ENCODE results near the gene AGMAT.
"Not testable (repeated sequence)": the region's sequence is repeated elsewhere in the genome, so short reads cannot be mapped to it uniquely, and the experiment has no call there.

AGMAT gene

DNA sequence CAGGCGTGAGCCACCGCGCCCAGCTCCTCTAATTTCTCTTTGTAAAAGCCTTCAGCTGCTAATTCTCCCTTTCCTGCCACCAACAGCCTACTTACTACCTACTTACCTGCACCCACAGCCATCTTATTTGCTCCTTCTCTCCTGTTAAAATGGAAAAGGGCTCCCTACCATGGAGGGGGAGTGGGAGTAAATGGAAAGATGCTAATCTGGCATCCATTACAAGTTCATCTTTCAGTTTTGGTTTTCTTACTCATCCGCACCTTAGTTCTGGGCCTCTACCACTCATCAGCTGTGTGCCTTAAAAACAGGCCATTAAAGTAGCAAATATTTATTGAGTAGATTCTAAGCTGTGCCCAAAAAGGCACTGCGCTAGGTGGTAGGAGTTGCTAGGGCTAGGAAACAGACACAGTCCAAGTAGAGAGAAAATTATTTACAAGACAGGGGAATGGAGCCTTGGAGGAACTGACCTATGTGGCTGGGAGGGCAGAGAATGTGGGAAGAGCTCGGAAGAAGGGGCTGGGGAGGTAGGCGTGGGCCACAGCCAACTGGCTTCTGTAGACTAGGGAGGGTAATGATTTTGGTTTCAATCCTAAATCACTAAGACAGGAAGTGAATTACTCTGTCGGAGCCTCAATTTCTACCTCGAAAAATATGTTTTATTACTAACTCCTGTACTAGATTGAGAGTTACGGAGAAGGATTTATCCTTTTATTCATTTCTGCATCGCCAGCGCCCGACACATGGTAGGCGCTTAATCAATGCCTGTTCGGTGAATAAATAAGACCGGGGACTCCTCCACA lies 31.7 kb upstream of the AGMAT start:
- peak overlapping the region; percentile 61 for H3K4me3 ChIP-seq (ENCODE audit: low read depth, low read length)
- DNase-seq (ENCODE audit: low read depth), result no peak
- TF ChIP-seq, protein P1, sequence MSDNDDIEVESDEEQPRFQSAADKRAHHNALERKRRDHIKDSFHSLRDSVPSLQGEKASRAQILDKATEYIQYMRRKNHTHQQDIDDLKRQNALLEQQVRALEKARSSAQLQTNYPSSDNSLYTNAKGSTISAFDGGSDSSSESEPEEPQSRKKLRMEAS (IDR thresholded peaks at IDR 0.05; ENCODE audit: low read depth, low read length), result no peak
- TF ChIP-seq MYC (IDR thresholded peaks at IDR 0.05; ENCODE audit: low read depth, low read length) (no peak), POLR2A (IDR thresholded peaks at IDR 0.05; ENCODE audit: extremely low read depth, insufficient read length) (no peak)
- TF ChIP-seq, protein P2, sequence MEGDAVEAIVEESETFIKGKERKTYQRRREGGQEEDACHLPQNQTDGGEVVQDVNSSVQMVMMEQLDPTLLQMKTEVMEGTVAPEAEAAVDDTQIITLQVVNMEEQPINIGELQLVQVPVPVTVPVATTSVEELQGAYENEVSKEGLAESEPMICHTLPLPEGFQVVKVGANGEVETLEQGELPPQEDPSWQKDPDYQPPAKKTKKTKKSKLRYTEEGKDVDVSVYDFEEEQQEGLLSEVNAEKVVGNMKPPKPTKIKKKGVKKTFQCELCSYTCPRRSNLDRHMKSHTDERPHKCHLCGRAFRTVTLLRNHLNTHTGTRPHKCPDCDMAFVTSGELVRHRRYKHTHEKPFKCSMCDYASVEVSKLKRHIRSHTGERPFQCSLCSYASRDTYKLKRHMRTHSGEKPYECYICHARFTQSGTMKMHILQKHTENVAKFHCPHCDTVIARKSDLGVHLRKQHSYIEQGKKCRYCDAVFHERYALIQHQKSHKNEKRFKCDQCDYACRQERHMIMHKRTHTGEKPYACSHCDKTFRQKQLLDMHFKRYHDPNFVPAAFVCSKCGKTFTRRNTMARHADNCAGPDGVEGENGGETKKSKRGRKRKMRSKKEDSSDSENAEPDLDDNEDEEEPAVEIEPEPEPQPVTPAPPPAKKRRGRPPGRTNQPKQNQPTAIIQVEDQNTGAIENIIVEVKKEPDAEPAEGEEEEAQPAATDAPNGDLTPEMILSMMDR (IDR thresholded peaks at IDR 0.05; ENCODE audit: low read depth, low read length), result no peak

DNA sequence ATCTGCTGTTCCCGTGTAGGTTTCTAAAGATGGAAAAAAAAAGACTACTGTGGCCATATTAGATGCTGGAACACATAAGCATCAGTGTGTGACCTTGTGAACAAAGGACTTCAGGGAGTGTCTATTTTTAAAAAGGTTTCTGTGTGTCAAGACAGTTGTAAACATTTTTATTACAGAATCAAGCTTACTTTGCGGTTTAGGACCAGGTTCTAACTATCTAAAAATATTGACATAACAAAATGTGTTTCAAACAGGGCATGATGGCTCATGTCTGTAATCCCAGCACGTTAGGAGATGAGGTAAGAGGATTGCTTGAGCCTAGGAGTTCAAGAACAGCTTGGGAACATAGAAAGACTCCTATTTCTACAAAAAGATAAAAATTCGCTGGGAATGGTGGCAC lies 25.3 kb upstream of the AGMAT start:
- H3K4me3 ChIP-seq (ENCODE audit: low read depth, low read length), result no peak overlapping the region
- TF ChIP-seq, protein P1 (IDR thresholded peaks at IDR 0.05; ENCODE audit: low read depth, low read length), result no peak
- TF ChIP-seq POLR2A (IDR thresholded peaks at IDR 0.05; ENCODE audit: extremely low read depth, insufficient read length) (no peak), MYC (IDR thresholded peaks at IDR 0.05; ENCODE audit: low read depth, low read length) (no peak)
- TF ChIP-seq, protein P2 (IDR thresholded peaks at IDR 0.05; ENCODE audit: low read depth, low read length), result no peak
- DNase-seq (ENCODE audit: low read depth), result no peak

DNA sequence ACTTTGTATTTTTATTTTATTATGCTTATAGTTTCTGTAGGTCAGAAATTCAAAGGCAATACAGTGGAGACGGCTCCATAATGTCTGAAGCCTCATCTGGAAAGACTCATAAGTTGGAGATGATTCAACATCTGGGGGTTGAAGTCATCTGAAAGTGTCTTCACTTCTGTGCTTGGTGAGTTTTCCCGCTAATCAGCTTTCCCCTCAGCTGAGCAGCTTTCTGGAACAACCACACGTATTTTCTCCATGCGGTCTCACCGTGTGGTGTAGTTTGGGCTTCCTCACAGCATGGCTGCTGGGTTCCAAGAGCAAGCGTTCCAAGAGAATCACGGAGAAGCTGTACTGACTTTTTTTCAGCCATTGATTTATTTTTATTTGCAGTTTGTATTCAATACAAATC lies 24.8 kb upstream of the AGMAT start:
- no peak overlapping the region for H3K4me3 ChIP-seq (ENCODE audit: low read depth, low read length)
- no peak for DNase-seq (ENCODE audit: low read depth)
- TF ChIP-seq MYC (IDR thresholded peaks at IDR 0.05; ENCODE audit: low read depth, low read length) (no peak), POLR2A (IDR thresholded peaks at IDR 0.05; ENCODE audit: extremely low read depth, insufficient read length) (no peak)
- TF ChIP-seq, protein P2 (IDR thresholded peaks at IDR 0.05; ENCODE audit: low read depth, low read length), result no peak
- TF ChIP-seq, protein P1 (IDR thresholded peaks at IDR 0.05; ENCODE audit: low read depth, low read length), result no peak

DNA sequence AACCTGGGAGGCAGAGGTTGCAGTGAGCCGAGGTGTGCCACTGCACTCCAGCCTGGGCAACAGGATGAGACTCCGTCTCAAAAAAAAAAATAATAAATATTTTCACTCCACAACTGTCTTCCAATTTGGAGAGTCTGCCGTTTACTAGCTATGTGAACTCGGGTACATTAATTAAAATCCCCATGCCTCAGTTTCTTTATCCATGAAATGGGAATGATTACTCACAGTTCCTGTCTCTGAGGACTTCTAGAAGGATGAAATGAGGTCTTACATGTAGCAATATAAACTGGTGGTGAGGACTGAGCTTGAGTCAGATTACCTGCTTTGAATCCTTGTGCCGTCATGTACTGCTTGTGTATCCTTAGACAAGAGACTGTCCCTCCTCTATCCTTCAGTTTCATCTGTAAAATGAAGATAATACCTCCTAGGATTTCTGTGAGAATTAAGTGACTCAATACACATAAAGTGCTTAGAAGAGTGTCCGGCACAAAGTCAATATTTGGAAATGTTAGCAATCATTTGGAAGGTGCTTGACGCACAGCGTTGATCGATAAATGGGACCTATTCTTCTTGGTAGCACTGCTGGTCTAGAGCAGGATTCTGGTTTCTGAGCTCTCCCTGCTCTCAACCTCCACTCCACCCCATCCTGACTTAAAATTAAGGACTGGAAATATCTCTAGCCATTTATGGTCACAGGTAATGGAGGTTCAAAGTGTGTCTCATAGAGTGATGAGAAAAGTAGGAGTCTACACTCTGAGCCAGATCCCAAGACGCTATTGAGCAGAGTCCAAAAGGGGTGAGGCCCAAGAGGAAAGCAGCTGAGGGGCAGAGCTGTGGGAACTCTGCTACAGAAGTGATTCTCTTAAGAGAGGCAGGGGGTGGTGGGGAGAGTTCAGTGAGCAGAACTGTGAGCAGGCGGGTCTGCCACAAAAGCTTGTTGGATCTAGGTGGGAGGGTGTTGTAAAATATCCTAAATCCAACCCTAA lies 20.8 kb upstream of the AGMAT start:
- no peak overlapping the region for H3K4me3 ChIP-seq (ENCODE audit: low read depth, low read length)
- no peak for DNase-seq (ENCODE audit: low read depth)
- TF ChIP-seq, protein P2 (IDR thresholded peaks at IDR 0.05; ENCODE audit: low read depth, low read length), result no peak
- TF ChIP-seq, protein P1 (IDR thresholded peaks at IDR 0.05; ENCODE audit: low read depth, low read length), result no peak
- TF ChIP-seq MYC (IDR thresholded peaks at IDR 0.05; ENCODE audit: low read depth, low read length), result no peak

DNA sequence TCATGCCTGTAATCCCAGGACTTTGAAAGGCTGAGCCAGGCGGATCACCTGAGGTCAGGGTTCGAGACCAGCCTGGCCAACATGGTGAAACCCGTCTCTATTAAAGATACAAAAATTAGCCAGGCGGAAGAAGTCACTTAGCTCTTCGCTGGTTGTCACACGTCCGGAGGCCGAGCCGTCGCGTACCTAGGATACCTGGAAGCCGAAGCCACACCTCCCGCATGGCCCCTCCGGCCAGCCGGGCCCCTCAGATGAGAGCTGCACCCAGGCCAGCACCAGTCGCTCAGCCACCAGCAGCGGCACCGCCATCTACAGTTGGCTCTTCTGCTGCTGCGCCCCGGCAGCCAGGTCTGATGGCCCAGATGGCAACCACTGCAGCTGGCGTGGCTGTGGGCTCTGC lies 19.5 kb upstream of the AGMAT start:
- peak; percentile 39 for DNase-seq (ENCODE audit: low read depth)
- H3K4me3 ChIP-seq (ENCODE audit: low read depth, low read length), result not testable (repeated sequence)

DNA sequence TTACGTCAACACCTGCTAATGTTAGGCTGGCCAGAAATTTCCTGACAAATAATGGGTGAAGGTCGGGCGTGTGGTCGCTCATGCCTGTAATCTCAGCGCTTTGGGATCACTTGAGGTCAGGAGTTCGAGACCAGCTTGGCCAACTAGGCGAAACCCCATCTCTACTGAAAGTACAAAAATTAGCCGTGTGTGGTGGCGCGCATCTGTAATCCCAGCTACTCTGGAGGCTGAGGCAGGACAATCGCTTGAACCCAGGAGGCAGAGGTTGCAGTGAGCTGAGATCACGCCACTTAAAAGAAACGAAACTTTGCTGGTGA lies 19.1 kb upstream of the AGMAT start:
- TF ChIP-seq MYC (IDR thresholded peaks at IDR 0.05; ENCODE audit: low read depth, low read length), result peak; percentile 30; the same call in 1 of the 2 replicates
- peak overlapping the region; percentile 74 for H3K4me3 ChIP-seq (ENCODE audit: low read depth, low read length)
- DNase-seq (ENCODE audit: low read depth), result not testable (repeated sequence)

All from NB4 (cell line).